HG03045 (cell line): ENCODE data around the gene NKAIN2.
A peak's percentile ranks its signal among the peaks of the same experiment; 100 is the strongest.
"Not testable (repeated sequence)": the region's sequence is repeated elsewhere in the genome, so short reads cannot be mapped to it uniquely, and the experiment has no call there.

Experiments used
- ATAC-seq: cut with Tn5 transposase; IDR thresholded peaks from one replicate; pipeline ENCODE4 v1.9.1; 2021; ENCODE audit warnings: mild to moderate bottlenecking, moderate library complexity; ENCODE audit not compliant: unreplicated experiment

The NKAIN2 gene

DNA sequence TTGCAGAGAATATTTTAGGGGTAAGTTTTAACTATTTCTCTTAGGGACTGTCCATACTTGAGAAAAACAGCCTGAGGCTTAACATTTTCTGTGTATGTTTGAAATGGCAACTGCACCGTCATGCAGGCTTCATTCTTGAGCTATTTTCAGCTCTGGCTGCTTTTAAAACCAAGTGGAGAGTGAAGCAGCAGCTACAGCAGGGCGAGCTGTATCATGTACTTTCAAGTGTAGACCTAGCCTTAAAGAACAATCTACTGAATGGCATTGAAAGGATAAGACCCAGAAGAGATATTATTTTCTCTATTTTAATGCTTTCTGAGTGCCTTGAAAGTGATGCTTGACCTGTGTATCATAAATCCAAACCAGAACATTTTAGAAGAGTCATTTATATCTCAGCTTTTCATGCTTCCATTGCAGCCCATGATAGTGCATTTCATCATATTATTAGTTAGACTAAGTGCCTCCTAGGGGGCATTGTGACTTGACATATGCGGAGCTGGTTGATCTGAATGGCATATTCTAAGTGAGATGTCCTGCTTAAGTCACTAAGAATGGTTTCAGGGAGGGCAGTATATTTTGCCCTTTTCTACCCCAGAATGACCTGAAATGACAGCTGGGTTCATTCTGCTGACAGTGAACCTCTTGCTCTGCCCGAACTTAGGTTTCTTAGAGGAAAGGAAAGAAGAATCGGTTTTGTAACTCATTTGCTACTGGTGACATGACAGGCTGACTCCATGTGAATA, 85.3 kb downstream of the NKAIN2 start:
- ATAC-seq: no peak

DNA sequence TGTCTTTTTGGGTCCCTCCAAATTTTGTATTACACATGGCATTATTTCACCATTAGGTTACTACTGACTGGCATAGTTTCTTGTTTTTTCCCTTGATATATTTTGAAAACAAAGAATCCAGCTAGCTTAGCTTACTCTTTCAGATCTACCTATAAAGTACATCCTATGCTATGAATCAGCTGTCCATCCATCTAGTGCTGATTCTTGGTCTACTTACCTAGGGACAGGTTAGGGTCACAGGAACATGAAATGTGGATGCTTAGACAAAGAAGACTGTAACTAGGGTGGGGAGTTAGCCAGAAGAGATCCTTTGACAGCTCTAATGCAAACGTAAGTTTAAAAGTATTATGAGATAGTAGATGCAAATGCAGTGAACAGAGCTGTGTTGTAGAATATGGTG, 91.7 kb downstream of the NKAIN2 start:
- no peak for ATAC-seq

DNA sequence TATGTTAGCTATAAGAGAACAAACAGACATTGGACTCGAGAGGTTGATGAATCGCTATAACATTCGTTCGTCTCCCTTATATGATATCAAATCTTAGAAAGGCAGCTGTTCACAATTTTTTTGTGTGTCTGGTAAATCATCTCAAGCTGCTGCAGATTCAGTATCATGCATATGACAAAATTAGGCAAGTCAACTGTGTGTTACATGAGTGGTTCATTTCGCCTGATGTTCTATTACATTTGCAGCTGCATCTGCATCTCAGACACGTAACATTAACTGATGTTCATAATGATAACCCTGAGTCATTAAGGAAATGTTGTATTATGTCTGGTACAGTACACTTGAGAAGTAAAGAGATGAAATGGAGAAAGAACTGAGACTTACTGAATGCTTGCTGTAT, 92.1 kb downstream of the NKAIN2 start:
- ATAC-seq: no peak

DNA sequence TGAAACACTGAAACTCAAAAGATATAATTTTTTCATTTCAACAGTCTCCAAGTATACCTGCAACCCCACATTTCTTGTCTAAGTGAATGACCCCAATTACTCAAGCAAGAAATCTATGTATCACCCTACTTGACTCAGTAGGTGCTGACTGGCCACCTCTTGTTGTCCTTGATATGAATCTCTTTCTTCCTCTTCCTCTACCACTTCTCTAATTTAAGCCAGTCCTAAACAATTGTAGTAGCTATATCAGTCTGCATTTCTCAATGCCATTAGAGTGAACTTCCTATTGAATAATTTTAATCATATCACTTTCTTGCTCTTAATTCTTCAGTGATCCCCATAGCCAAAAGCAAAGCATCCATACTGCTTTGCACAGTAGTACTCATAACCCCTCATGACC, 93.2 kb downstream of the NKAIN2 start:
- ATAC-seq: no peak

DNA sequence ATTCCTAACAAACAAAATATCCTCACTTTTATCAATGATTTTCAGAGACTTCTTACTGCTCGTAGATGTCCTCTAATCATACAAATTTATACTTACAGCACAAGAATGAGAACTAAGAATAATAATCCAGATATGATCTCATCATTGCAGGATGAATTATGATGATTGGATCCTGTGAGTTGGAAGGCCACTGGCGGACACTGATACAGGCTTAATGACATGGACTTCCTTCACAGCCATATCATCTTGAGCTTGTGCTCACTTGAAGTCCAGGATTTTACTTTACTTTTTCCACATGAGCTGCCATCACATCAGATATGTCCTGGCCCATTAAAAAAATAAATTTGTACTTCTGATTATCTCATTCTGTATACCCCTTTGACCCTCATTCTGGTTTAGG, 94.3 kb downstream of the NKAIN2 start:
- ATAC-seq: no peak

DNA sequence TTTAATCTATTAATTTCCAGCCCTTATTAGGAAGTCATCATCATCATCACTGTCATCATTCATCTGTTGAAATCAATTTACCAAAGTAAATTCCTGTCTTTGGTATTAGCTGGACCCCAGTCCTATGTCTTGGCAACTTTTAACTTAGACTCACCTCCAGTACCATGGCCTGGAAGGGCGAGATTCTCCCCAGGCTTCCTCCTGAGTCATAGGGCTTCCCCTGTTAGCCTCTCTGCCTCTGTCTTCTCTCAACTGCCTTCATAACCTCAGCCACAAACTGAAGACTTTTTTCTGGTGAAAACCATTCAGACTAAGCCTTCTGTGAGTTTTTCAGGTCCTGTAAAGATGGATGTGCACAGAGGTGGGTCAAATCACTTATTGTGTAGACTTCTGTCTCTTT, 95.0 kb downstream of the NKAIN2 start:
- ATAC-seq: no peak

DNA sequence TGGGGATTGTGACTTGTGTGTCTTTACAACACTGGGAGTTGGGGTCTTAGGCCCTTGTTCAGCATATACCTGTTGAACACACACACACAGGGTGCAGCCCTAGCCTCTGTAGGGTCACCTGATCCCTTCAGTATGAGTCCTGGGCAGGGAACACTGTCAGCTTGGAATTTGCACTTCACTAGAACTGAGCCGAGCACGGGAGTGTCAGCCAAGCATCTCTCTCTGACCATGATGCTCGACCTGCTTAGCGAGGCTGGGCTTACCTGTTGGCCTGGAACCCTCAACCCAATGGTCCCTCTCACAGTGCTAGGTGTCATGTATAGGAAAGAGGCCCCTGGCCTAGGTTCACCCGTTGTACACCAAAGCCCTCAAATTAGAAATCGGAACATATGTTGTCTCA, 96.1 kb downstream of the NKAIN2 start:
- no peak for ATAC-seq

DNA sequence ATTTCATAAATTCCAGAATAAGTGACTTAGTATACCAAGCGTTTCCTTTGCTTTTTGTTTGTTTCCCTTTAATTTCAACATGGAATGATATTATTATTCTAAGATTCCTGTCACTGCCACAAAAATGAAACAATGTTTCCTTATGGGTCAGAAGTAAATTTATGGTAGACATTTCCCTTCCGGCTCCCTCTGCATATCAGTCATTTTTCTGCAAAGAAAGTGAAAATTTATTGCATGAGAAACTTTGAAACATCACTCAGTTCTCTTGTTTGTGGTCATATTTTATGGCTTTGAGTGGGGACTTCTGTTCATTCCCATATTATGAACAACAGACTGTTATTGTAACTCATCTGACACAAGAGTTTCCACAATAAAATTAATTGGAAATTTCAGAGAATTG, 97.8 kb downstream of the NKAIN2 start:
- no peak for ATAC-seq

DNA sequence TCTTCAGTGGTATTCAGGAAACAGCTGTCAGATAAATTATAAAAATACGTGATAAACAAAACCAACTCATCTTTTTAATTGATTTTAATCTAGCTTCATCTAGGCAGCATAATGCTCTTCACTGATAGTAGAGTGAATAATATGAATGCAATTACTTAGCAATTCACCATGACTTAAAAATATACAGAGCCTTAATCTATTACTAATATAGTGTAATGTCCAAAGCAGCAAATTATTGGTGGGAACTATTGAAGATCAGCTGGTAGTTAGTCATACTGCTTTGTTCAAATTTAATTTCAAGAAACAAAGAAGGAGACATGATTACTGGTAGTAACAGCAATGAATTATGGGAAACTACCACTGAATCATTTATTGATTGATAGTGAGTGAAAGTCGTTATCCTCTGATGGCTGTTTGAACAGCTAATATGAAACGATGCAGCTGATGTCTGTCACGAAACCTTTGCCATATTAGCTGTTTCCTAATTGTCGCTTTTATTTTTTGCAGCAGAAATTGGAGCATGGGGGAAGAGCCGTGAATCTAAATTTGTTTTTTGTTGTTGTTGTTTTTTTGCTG, 99.2 kb downstream of the NKAIN2 start:
- ATAC-seq: no peak

DNA sequence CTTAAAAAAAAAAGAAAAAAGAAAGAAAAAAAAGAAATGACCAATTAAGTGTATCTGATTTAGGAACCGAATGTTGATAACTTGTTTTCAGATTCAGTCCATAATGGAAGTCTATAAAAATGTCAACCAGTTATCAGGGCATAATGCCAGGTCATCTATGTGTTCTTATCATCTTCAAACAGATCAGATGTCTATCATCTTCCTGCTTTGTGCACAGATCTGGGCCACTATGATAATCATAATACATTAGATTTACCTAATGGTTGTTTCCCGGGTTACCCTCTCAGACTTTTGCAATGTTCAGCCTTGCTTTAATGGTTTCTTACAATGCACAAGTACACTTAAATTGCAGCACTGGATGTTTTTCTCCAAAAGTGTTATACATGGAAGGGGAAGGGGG, 100.6 kb downstream of the NKAIN2 start:
- ATAC-seq: no peak

DNA sequence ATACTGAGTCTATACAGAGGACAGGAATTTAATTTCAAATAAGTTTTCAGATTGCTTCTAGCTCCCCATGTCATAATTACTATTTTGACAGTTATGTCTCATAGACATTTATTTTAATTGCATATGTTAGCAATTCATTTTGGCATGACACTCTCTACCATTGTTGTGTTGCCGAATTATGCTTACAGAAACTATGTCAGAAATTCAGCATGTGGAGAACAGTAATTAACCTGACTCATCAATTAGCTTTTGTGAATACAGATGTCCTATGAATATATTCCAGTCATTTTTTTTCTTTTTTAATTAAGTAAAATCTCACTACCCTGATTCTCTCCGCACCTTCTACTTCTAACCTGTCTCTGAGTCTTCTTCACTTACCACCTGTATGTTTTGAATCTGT, 105.1 kb downstream of the NKAIN2 start:
- no peak for ATAC-seq

DNA sequence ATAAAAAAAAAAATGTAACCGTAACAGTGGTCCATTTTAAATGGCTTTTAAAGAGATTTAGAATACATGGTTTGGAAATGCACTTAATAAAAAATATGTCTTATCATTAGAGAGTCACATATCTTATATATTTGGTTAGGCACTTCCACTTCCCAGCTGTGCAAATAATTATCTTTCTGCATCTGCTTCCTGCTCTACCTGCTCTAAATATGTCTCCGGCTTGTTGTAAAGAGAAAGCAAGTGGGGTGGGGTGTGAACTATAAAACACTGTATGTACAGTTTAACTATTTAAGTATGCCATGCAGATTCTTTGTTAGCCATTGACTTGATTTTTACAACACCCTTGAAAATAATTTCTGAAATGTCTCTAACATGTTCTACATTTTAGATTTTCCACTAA, 106.3 kb downstream of the NKAIN2 start:
- no peak for ATAC-seq

DNA sequence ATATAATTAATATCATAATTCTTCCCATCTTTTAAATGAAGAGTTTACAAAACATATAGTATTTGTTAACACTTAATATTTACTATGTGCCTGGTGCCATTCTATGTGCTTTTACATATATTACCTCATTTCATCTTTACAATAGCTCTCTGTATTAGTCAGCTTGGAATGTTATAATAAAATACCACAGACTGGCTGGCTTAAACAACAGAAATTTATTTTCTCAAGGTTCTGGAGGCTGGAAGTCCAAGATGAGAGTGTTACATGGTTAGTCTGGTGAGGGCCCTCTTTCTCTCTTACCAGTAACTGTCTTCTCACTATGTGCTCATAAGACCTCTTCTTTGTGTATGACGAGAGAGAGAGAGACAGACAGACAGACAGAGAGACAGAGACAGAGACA, 110.2 kb downstream of the NKAIN2 start:
- ATAC-seq: no peak

DNA sequence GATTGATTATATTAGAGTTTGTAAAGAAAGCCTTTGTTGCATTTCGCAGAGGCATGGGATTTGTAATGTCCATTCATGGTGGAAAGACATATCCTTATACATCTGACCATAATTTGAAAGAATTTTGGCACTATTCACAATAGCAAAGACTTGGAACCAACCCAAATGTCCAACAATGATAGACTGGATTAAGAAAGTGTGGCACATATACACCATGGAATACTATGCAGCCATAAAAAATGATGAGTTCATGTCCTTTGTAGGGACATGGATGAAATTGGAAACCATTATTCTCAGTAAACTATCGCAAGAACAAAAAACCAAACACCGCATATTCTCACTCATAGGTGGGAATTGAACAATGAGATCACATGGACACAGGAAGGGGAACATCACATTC, 119.7 kb downstream of the NKAIN2 start:
- ATAC-seq: not testable (repeated sequence)

DNA sequence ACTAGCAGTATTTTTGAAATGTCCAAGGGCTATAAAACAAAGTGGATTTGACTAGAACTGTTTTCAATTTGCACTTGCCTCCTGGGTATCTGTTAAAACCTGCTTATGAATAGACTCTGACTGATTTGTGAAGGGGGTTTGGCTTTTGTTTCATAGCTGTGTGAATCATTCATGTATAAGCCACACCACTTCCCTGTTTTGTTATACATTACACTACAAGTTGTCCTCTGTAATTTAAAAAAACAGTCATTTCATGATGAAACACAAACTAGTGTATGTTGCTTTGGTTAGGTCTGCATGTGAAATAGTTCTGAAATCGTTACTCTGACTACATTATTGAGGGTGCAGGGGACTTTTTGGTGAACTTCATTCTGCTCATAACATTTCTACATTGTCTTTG, 121.7 kb downstream of the NKAIN2 start:
- peak; percentile 96 for ATAC-seq

DNA sequence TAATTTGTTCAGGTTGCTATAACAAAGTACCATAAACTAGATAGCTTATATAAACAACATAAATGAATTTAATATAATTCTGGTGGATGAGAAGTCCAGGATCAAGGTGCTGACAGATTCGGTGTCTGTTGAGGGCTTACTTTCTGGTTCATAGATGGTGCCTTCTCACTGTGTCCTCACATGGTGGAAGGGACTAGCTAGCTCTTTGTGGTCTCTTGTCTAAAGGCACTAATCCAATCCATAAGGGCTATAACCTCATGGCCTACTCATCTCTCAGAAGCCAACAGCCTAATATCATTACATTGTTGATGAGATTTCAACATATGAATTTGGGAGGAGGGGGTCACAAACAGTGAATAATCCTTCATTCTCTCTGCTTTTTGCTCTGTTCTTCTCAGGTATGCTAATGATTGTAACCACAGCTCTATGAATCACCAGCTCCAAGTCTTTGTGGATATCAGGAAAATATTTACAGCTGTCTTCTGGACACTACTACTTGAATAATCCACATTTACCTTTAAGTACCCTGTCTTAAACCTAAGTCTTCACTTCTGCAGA, 122.3 kb downstream of the NKAIN2 start:
- ATAC-seq: no peak

DNA sequence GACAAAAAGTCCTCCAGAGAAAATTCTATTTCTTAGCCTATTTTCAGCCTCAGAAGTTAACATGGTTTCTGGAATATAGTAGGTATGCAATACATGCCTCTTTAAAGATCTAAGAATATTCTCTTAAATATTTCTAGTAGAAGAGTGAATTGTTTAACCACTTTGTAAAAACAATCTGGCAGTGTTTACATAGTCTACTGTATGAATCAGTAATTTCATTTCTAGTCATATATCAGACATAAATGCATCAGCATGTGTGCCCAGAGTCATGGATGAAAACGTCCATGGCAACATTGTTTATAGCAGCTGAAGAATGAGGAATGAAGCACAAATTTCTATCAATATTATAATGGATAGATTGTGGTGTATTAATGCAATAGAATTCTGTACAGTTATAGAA, 124.9 kb downstream of the NKAIN2 start:
- ATAC-seq: no peak

DNA sequence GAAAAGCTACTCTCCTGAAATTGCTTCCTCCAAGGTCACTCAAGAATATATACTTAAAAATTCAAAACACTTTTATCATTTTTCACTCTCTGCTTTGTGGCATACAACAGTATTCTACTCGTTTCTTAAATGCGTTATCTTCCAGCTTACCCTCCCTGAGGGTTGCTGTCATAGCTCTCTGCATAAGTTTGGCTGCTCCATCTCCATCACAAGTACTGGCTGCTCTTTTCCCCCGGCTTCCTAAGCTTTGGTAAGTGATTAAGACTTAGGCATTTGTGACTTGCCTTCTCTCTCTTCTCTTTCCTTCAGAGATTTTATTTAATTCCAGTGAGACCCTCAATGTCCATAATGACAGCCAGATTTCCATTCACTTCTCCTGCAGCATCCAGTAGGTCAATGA, 128.3 kb downstream of the NKAIN2 start:
- ATAC-seq: no peak

DNA sequence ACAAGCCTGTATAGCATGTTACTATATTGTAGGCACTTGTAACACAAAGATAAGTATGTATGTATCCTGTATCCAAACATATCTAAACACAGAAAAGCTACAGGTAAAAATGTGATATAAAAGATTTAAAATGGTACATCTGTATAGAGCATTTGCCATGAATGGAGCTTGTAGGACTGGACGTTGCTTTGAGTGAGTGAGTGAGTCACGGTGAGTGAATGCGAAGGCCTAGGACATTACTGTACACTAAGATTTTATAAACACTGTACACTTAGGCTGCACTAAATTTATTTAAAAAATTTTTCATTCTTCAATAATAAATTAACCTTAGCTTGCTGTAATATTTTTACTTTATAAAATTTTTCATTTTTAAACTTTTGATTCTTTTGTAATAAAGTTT, 136.9 kb downstream of the NKAIN2 start:
- no peak for ATAC-seq

DNA sequence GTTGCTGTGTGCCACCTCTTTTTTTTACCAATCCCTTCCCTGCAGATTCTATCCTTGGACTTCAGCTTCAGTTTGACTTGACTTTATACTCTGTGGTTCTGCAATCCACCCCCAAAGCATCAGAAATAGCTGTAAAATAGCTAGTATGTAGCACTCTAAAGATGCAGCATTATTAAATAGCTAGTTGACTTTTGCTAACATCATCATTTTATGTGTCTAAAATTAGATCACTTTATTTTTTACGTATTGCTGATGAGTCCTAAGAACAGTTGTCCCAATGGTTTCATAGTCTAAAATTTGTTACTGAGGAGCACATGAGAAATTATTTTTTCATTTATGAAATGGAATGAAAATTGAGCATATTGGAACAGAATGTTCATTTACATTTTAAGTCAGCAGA, 138.2 kb downstream of the NKAIN2 start:
- ATAC-seq: no peak

DNA sequence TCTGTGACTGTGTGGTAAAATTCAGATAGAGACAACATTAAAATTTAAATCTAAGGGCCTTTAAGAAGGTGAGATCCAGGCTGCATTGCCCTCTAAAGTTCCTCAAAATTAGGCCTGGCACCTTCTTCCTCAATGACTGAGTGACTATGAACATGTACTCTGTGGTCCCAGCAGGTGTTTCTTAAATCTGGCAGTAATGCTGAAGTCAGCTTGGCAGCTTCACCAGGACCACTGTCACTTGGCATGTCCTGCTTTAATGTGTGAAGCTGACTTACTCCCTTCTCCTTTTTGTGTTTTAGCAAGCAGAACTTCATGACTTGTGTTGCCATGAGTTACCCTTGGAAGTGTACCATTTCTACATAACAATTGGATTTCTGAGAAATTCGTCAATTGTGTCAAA, 141.7 kb downstream of the NKAIN2 start:
- ATAC-seq: no peak

DNA sequence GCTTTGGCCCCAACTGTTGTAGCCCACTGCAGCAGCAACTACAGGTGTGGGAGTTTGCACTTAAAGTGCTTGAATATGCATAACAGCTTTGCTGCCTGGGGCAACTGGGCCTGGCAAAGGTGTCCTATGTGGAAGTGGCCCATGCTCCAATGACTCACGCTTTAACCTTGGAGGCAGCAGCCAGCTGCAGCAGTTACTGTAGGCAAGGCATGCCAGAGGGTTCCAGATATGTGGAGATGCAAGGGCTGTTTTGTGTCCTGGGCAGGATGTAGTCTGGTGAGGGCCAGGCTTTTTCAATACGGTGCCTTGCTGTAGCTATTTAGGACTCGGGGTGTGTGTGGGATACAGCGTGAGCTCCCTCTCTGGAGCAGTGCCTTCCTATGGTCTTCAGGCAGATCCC, 150.3 kb downstream of the NKAIN2 start:
- ATAC-seq: no peak
